Thyroid gland (tissue), 4 donors: Measurements from ENCODE around the gene SMC3. TPM values are rescaled to one million over a fixed set of nuclear protein-coding genes. Genes with fewer than 3 reads are reported as not detected.
"Not testable (repeated sequence)": the region's sequence is repeated elsewhere in the genome, so short reads cannot be mapped to it uniquely, and the experiment has no call there.

Source experiments
- DNase-seq, 2 donors: peaks; one replicate each; pipeline ENCODE4 v3.0.0-alpha.2; 2019
- H3K27ac ChIP-seq, 3 donors: fragments of 200-600 bp; sonication (generic); 1 replicate in 2 of 3; 2 replicates in 1 of 3; pipeline ENCODE4 v1.5.1; 2016 to 2019; ENCODE audit warnings: mild to moderate bottlenecking in 1 of 3, moderate library complexity in 1 of 3
- H3K27me3 ChIP-seq: fragments of 200-600 bp; sonication (generic); one replicate; pipeline ENCODE4 v1.5.1; 2019
- H3K36me3 ChIP-seq, 2 donors: fragments of 200-600 bp; sonication (generic); one replicate each; pipeline ENCODE4 v1.5.1; 2016 to 2019
- H3K4me1 ChIP-seq, 2 donors: fragments of 200-600 bp; sonication (generic); one replicate each; pipeline ENCODE4 v1.5.1; 2017 to 2019
- H3K4me3 ChIP-seq, 3 donors: fragments of 200-600 bp; sonication (generic); replicated peaks in 1 of 3; 1 replicate in 2 of 3; 2 replicates in 1 of 3; pipeline ENCODE4 v1.5.1; 2016; ENCODE audit warnings: mild to moderate bottlenecking in 1 of 3
- H3K9me3 ChIP-seq: fragments of 200-600 bp; sonication (generic); one replicate; pipeline ENCODE4 v1.5.1; 2017
- CTCF ChIP-seq, 6 experiments: fragments of 200-600 bp in 3 of 6; fragments of 450-650 bp in 3 of 6; sonication (generic) in 3 of 6; IDR thresholded peaks; one replicate each; pipeline ENCODE4 v1.5.1; 2016 to 2019; ENCODE audit warnings: antibody characterized with exemption in 6 of 6, mild to moderate bottlenecking in 2 of 6, inconsistent platforms in 1 of 6, moderate library complexity in 1 of 6
- POLR2A ChIP-seq, 2 donors: fragments of 450-650 bp; IDR thresholded peaks; one replicate each; pipeline ENCODE4 v1.6.1; 2017; ENCODE audit warnings: antibody characterized with exemption in 2 of 2, mild to moderate bottlenecking in 2 of 2, moderate library complexity in 1 of 2
- WGBS, 2 donors: methylation state at CpG; one replicate each; pipeline ENCODE4 v1.1.5; 2017; 5-methylcytosine and 5-hydroxymethylcytosine counted together
- intact Hi-C: fragments of 100-400 bp; cut with DNase I; formaldehyde crosslinking; loops from one replicate; pipeline ENCODE4 v1.15.1; 2023
- total RNA-seq, 4 donors: library from RNA; depleted of rRNA; stranded (reverse); fragments of >200 nt; gene quantifications; one replicate each; pipeline ENCODE4 v1.2.3, GENCODE V29; 2016

The SMC3 gene
- total RNA-seq, 4 donors from 2014 or later = 28.5 to 38.2 (median 30.8) TPM

- peaks cover 0 to 2% of the 10 kb centered on the region in 2 donors for H3K36me3 ChIP-seq
- 21 to 24% methylated on average over 3 of the region's 3 CpGs for WGBS, 2 donors
- TF ChIP-seq POLR2A (IDR thresholded peaks at IDR 0.05) (no peak), CTCF (IDR thresholded peaks at IDR 0.05) (peak; percentile 63 to 93 (median 83))
- H3K9me3 ChIP-seq = no peaks in the 10 kb centered on the region
- no peaks in the 10 kb centered on the region for H3K27me3 ChIP-seq
- no peaks in the 10 kb centered on the region for H3K4me1 ChIP-seq
- H3K4me3 ChIP-seq = no peak overlapping the region
- H3K27ac ChIP-seq = no peak overlapping the region
- DNase-seq = peak; percentile 30 to 56
- intact Hi-C loops = loop anchor here (5.0 kb wide), 1 partner anchor 62 kb away; no protein-coding TSS in a partner anchor
Measured at GRCh38 chr10:110610308-110610774, 42.8 kb downstream of the SMC3 start.

- not testable (repeated sequence) for H3K36me3 ChIP-seq, H3K27ac ChIP-seq, H3K4me1 ChIP-seq, H3K9me3 ChIP-seq, H3K4me3 ChIP-seq, H3K27me3 ChIP-seq, DNase-seq
- WGBS, 2 donors = 64 to 75% methylated on average over 3 of the region's 3 CpGs
- intact Hi-C loops = loop anchor here (5.0 kb wide), 1 partner anchor 62 kb away; no protein-coding TSS in a partner anchor
Measured at GRCh38 chr10:110610781-110611180, 43.3 kb downstream of the SMC3 start.

- DNase-seq = no peak
- intact Hi-C loops = loop anchor here (5.0 kb wide), 1 partner anchor 60 kb away; no protein-coding TSS in a partner anchor
- Histone ChIP-seq H3K27ac (no peak overlapping the region), H3K27me3 (no peaks in the 10 kb centered on the region), H3K9me3 (no peaks in the 10 kb centered on the region), H3K4me1 (no peaks in the 10 kb centered on the region), H3K36me3 (no peaks in the 10 kb centered on the region), H3K4me3 (no peak overlapping the region)
- 87 to 89% methylated on average over 3 of the region's 3 CpGs for WGBS, 2 donors
- no peak for TF ChIP-seq CTCF (IDR thresholded peaks at IDR 0.05)
- TF ChIP-seq POLR2A (IDR thresholded peaks at IDR 0.05) = no peak
Measured at GRCh38 chr10:110612087-110612486, 44.6 kb downstream of the SMC3 start.

- Histone ChIP-seq H3K27me3 (no peaks in the 10 kb centered on the region), H3K4me3 (no peak overlapping the region), H3K9me3 (no peaks in the 10 kb centered on the region), H3K27ac (no peak overlapping the region), H3K36me3 (no peaks in the 10 kb centered on the region), H3K4me1 (no peaks in the 10 kb centered on the region)
- TF ChIP-seq POLR2A (IDR thresholded peaks at IDR 0.05) = no peak
- no peak for TF ChIP-seq CTCF (IDR thresholded peaks at IDR 0.05)
- WGBS, 2 donors = 92 to 96% methylated on average over 4 of the region's 4 CpGs
- no peak for DNase-seq
- intact Hi-C loops = loop anchor here (5.0 kb wide), 1 partner anchor 60 kb away; no protein-coding TSS in a partner anchor
Measured at GRCh38 chr10:110612629-110613028, 45.1 kb downstream of the SMC3 start.

- no peaks in the 10 kb centered on the region for H3K36me3 ChIP-seq
- H3K4me1 ChIP-seq = no peaks in the 10 kb centered on the region
- no peak for DNase-seq
- no peak overlapping the region for H3K4me3 ChIP-seq
- TF ChIP-seq CTCF (IDR thresholded peaks at IDR 0.05) = no peak
- no peak for TF ChIP-seq POLR2A (IDR thresholded peaks at IDR 0.05)
- H3K9me3 ChIP-seq = no peaks in the 10 kb centered on the region
- intact Hi-C loops = loop anchor here (5.0 kb wide), 1 partner anchor 59 kb away; no protein-coding TSS in a partner anchor
- no peaks in the 10 kb centered on the region for H3K27me3 ChIP-seq
- 69 to 70% methylated on average over 8 of the region's 8 CpGs for WGBS, 2 donors
- H3K27ac ChIP-seq = no peak overlapping the region
Measured at GRCh38 chr10:110613341-110613995, 46.0 kb downstream of the SMC3 start.
